ENCODE measurements around the gene PKNOX2.

DNA sequence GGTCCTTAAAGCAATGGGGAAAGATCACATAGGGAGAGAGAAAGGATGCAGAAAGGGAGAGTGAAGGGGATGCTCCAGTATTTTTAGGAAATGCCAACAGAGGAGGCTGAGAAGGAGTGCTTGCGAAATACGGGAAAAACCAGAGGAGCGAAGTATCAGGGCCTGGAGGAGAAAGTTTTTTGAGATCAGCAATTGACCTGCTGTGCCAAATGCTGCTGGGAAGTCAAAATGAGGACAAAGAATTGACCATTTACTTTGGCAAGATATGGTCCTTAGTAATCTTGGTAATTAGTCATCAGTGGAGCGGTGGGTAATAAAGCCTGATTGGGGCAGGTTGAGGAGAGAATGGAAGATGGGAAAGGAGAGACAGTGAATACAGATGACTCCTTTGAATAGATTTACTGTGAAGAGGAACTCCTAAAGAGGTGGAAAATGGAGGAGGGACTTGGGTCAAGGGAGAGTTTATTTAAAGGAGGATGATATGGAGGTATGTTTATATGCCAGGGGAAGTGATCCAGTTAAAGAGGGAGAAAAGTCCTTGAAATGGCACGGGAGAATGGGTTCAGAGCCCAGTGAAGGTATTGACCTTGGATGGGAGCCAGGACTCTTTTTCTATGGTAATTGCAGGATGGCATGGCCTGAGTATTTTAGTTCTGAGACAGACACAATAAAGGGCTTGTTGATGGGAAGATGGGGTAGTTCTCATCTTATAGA lies 111.5 kb downstream of the PKNOX2 start:
- TF ChIP-seq, protein P1, sequence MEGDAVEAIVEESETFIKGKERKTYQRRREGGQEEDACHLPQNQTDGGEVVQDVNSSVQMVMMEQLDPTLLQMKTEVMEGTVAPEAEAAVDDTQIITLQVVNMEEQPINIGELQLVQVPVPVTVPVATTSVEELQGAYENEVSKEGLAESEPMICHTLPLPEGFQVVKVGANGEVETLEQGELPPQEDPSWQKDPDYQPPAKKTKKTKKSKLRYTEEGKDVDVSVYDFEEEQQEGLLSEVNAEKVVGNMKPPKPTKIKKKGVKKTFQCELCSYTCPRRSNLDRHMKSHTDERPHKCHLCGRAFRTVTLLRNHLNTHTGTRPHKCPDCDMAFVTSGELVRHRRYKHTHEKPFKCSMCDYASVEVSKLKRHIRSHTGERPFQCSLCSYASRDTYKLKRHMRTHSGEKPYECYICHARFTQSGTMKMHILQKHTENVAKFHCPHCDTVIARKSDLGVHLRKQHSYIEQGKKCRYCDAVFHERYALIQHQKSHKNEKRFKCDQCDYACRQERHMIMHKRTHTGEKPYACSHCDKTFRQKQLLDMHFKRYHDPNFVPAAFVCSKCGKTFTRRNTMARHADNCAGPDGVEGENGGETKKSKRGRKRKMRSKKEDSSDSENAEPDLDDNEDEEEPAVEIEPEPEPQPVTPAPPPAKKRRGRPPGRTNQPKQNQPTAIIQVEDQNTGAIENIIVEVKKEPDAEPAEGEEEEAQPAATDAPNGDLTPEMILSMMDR (IDR thresholded peaks at IDR 0.05), result no peak
- TF ChIP-seq POLR2AphosphoS5 (IDR thresholded peaks at IDR 0.05), result no peak
- no peak for TF ChIP-seq POLR2A (IDR thresholded peaks at IDR 0.05)

All from suprapubic skin (tissue), 4 donors.